Measurements from ENCODE around the gene CMBL.
"Not testable (repeated sequence)": the region's sequence is repeated elsewhere in the genome, so short reads cannot be mapped to it uniquely, and the experiment has no call there.

The CMBL gene

GRCh38 chr5:10333154-10334006 lies 25.7 kb upstream of the CMBL start:
- DNase-seq = no peak

- no peak for DNase-seq
These were observed 24.6 kb upstream of the CMBL start for GRCh38 chr5:10332301-10332700.

- DNase-seq = no peak
These were observed 23.7 kb upstream of the CMBL start for GRCh38 chr5:10331341-10331796.

GRCh38 chr5:10330511-10331230 lies 23.0 kb upstream of the CMBL start:
- DNase-seq = no peak

GRCh38 chr5:10329820-10330481 lies 22.2 kb upstream of the CMBL start:
- DNase-seq = no peak

GRCh38 chr5:10329446-10329819 lies 21.7 kb upstream of the CMBL start:
- no peak for DNase-seq

GRCh38 chr5:10328323-10328722 lies 20.6 kb upstream of the CMBL start:
- DNase-seq = no peak

GRCh38 chr5:10324518-10325370 lies 17.0 kb upstream of the CMBL start:
- DNase-seq = no peak

- no peak for DNase-seq
These were observed 16.1 kb upstream of the CMBL start for GRCh38 chr5:10323588-10324488.

- no peak for DNase-seq
These were observed 14.2 kb upstream of the CMBL start for GRCh38 chr5:10321882-10322281.

- no peak for DNase-seq
These were observed 13.1 kb upstream of the CMBL start for GRCh38 chr5:10320793-10321192.

GRCh38 chr5:10319202-10319851 lies 11.6 kb upstream of the CMBL start:
- DNase-seq = no peak

GRCh38 chr5:10317825-10318682 lies 10.4 kb upstream of the CMBL start:
- DNase-seq = no peak

- DNase-seq = no peak
These were observed 8.3 kb upstream of the CMBL start for GRCh38 chr5:10315824-10316509.

GRCh38 chr5:10315201-10315600 lies 7.5 kb upstream of the CMBL start:
- no peak for DNase-seq

GRCh38 chr5:10311595-10312425 lies 4.1 kb upstream of the CMBL start:
- DNase-seq = no peak

- DNase-seq = not testable (repeated sequence)
These were observed 3.3 kb upstream of the CMBL start for GRCh38 chr5:10310835-10311570.

Measured in activated CD4-positive, CD25-positive, alpha-beta regulatory T cell (primary cell).